HepG2 (cell line): ENCODE results near the gene SENP6. TPM values are rescaled to one million over a fixed set of nuclear protein-coding genes. Genes with fewer than 3 reads are reported as not detected.

Experiments used
- ETV6 ChIP-seq: sonication (generic); formaldehyde crosslinking; conservative IDR thresholded peaks from 2 replicates; pipeline ENCODE4 v1.4.0; 2020; ENCODE audit warnings: missing genetic modification reagents
- FLYWCH1 ChIP-seq: sonication (generic); formaldehyde crosslinking; IDR thresholded peaks from 2 replicates; pipeline ENCODE4 v1.8.1; 2023; ENCODE audit warnings: mild to moderate bottlenecking, missing genetic modification reagents
- HMG20A ChIP-seq: IDR thresholded peaks from 2 replicates; pipeline ENCODE4 v1.6.1; 2016; ENCODE audit warnings: borderline replicate concordance
- HOXA7 ChIP-seq: sonication (generic); formaldehyde crosslinking; IDR thresholded peaks from 2 replicates; pipeline ENCODE4 v1.8.1; 2022; ENCODE audit warnings: mild to moderate bottlenecking, missing genetic modification reagents, moderate library complexity
- MBD4 ChIP-seq: IDR thresholded peaks from 2 replicates; pipeline ENCODE4 v1.6.1; 2012; ENCODE audit warnings: low read length, inconsistent platforms, borderline replicate concordance
- MEF2D ChIP-seq: sonication (generic); formaldehyde crosslinking; IDR thresholded peaks from 2 replicates; pipeline ENCODE4 v1.5.1; 2020; ENCODE audit warnings: mild to moderate bottlenecking, missing genetic modification reagents
- NCOA1 ChIP-seq: sonication (generic); formaldehyde crosslinking; IDR thresholded peaks from 2 replicates; pipeline ENCODE4 v1.9.0; 2021; ENCODE audit warnings: missing genetic modification reagents
- NFE2 ChIP-seq: sonication (generic); formaldehyde crosslinking; IDR thresholded peaks from 2 replicates; pipeline ENCODE4 v1.4.0; 2020; ENCODE audit warnings: missing genetic modification reagents
- SNRNP70 ChIP-seq: fragments of 200-400 bp; formaldehyde crosslinking; IDR thresholded peaks from 2 replicates; pipeline ENCODE4 v1.6.1; 2017; ENCODE audit warnings: mild to moderate bottlenecking, low read depth, low read length, moderate library complexity
- TAF1 ChIP-seq: sonication (generic); formaldehyde crosslinking; IDR thresholded peaks from 2 replicates; pipeline ENCODE4 v1.4.0; 2020; ENCODE audit warnings: missing genetic modification reagents
- TMF1 ChIP-seq: sonication (generic); formaldehyde crosslinking; IDR thresholded peaks from 2 replicates; pipeline ENCODE4 v1.8.1; 2022; ENCODE audit warnings: low read depth, missing genetic modification reagents
- ZBTB3 ChIP-seq: sonication (generic); formaldehyde crosslinking; IDR thresholded peaks from 2 replicates; pipeline ENCODE4 v1.4.0; 2020; ENCODE audit warnings: low read depth, mild to moderate bottlenecking, moderate library complexity, missing genetic modification reagents, borderline replicate concordance
- ZBTB38 ChIP-seq: sonication (generic); formaldehyde crosslinking; IDR thresholded peaks from 2 replicates; pipeline ENCODE4 v1.5.1; 2020; ENCODE audit warnings: mild to moderate bottlenecking, missing genetic modification reagents
- ZFP82 ChIP-seq: sonication (generic); formaldehyde crosslinking; IDR thresholded peaks from 2 replicates; pipeline ENCODE4 v1.5.1; 2020; ENCODE audit warnings: mild to moderate bottlenecking, missing genetic modification reagents, borderline replicate concordance
- ZNF12 ChIP-seq: sonication (generic); formaldehyde crosslinking; IDR thresholded peaks from 2 replicates; pipeline ENCODE4 v1.5.0; 2020; ENCODE audit warnings: missing genetic modification reagents
- ZNF264 ChIP-seq: sonication (generic); formaldehyde crosslinking; IDR thresholded peaks from 2 replicates; pipeline ENCODE4 v1.4.0; 2020; ENCODE audit warnings: missing genetic modification reagents
- ZNF432 ChIP-seq: sonication (generic); formaldehyde crosslinking; IDR thresholded peaks from 2 replicates; pipeline ENCODE4 v1.5.0; 2020; ENCODE audit warnings: missing genetic modification reagents, mild to moderate bottlenecking, borderline replicate concordance
- ZNF761 ChIP-seq: sonication (generic); formaldehyde crosslinking; conservative IDR thresholded peaks from 2 replicates; pipeline ENCODE4 v1.4.0; 2020; ENCODE audit warnings: mild to moderate bottlenecking, missing genetic modification reagents
- polyA plus RNA-seq, 8 experiments: library from polyadenylated mRNA; depleted of rRNA in 3 of 8; stranded (reverse) in 7 of 8; unstranded in 1 of 8; fragments of >200 nt; fragmentation: Illumina TruSeq in 4 of 8; extraction: Trizol in 4 of 8; gene quantifications; 2 replicates each; pipeline versions ENCODE4 v1.2.1 to v1.2.3, GENCODE V29; 2011 to 2016; ENCODE audit warnings: low read depth in 4 of 8, missing spikeins in 1 of 8, mixed read lengths in 1 of 8; ENCODE audit not compliant: insufficient read depth in 1 of 8
- total RNA-seq, 5 experiments: library from RNA; depleted of rRNA; stranded (reverse); fragments of >200 nt; fragmentation: Illumina TruSeq; extraction: Trizol; gene quantifications; 2 replicates each; pipeline ENCODE4 v1.2.3, GENCODE V29; 2016; ENCODE audit warnings: low read depth in 1 of 5
- TF ChIP-seq, protein P1 (sequence below), 2 experiments: sonication (generic) in 1 of 2; formaldehyde crosslinking in 1 of 2; IDR thresholded peaks; 2 replicates each; pipeline versions ENCODE4 v1.6.1 to v1.9.0; 2014 to 2022; ENCODE audit warnings: antibody characterized with exemption in 1 of 2, borderline replicate concordance in 1 of 2, inconsistent platforms in 1 of 2, low read depth in 1 of 2, missing genetic modification reagents in 1 of 2
- TF ChIP-seq, protein P2 (sequence below): sonication (generic); formaldehyde crosslinking; IDR thresholded peaks from 2 replicates; pipeline ENCODE4 v1.5.0; 2020; ENCODE audit warnings: missing genetic modification reagents
- TF ChIP-seq, protein P3 (sequence below): sonication (generic); formaldehyde crosslinking; IDR thresholded peaks from 2 replicates; pipeline ENCODE4 v1.5.0; 2020; ENCODE audit warnings: missing genetic modification reagents, mild to moderate bottlenecking, borderline replicate concordance
- TF ChIP-seq, protein P4 (sequence below): sonication (generic); formaldehyde crosslinking; IDR thresholded peaks from 2 replicates; pipeline ENCODE4 v1.5.0; 2020; ENCODE audit warnings: mild to moderate bottlenecking, low read depth, missing genetic modification reagents, borderline replicate concordance

Gene SENP6
- total and polyA plus RNA-seq, 2 of the 13 experiments (the other 11 are each of a cell fraction or from before 2014, with no cell fraction given): 21.9 to 50.1 TPM

DNA sequence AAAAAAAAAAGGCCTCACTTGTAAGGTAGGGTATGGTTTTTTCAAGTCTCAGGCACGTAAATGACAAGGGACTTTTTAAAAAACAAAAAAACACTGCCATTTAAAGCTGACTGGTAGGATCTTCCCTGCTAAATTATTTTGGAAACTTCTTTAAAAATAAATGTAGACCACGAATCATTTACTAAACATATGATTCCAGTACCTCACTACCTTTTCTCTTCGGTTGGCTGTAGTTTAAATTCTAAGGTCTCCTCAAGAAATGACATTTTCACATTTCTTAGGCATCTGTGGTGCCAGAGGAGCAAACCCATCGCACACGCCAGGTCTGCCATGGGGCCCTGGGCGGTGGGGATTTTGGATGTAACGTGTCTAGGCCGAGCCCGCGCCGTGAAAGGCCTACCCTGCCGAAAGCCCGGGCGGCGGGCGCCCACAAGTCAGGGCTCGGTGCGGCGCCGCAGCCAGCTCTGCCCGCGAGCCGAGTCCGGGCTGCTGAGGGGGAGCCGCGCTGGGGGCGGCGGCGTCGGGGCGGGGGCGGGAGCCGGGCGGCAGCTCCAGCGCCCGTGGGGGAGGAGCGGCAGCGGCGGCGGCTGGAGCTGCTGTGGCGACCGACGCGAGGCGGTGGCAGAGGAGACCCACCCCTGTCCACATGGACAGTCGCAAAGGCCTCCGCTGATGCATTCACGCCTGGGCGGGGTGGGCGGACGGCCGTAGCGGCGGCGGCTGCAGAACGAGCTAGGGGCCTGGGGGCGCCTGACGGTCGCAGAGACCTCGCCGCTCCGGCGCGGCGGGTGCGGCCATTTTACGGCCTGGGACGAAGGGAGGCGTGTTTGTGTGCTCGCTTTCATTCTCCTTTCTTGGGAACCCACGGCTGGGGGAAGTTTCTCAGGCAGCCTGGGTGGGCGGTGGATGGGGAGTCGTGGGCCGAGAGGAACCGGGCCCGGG is at the start of gene SENP6 (continued):
- TF ChIP-seq, protein P1, sequence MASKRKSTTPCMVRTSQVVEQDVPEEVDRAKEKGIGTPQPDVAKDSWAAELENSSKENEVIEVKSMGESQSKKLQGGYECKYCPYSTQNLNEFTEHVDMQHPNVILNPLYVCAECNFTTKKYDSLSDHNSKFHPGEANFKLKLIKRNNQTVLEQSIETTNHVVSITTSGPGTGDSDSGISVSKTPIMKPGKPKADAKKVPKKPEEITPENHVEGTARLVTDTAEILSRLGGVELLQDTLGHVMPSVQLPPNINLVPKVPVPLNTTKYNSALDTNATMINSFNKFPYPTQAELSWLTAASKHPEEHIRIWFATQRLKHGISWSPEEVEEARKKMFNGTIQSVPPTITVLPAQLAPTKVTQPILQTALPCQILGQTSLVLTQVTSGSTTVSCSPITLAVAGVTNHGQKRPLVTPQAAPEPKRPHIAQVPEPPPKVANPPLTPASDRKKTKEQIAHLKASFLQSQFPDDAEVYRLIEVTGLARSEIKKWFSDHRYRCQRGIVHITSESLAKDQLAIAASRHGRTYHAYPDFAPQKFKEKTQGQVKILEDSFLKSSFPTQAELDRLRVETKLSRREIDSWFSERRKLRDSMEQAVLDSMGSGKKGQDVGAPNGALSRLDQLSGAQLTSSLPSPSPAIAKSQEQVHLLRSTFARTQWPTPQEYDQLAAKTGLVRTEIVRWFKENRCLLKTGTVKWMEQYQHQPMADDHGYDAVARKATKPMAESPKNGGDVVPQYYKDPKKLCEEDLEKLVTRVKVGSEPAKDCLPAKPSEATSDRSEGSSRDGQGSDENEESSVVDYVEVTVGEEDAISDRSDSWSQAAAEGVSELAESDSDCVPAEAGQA (IDR thresholded peaks at IDR 0.05; ENCODE audit: low read depth): no peak; the same call in 1 of the 2 replicates
- TF ChIP-seq, protein P1 (CRISPR knock-in tag; IDR thresholded peaks at IDR 0.05; ENCODE audit: borderline replicate concordance): no peak
- no peak for TF ChIP-seq MEF2D (CRISPR knock-in tag)
- TF ChIP-seq ZBTB3 (CRISPR knock-in tag): no peak
- no peak; the same call in 1 of the 2 replicates for TF ChIP-seq ZNF432 (CRISPR knock-in tag)
- TF ChIP-seq MBD4: no peak
- TF ChIP-seq TAF1 (CRISPR knock-in tag): peak; percentile 98
- TF ChIP-seq ZFP82 (CRISPR knock-in tag): no peak
- TF ChIP-seq SNRNP70: no peak
- peak; percentile 87; the same call in 1 of the 2 replicates for TF ChIP-seq FLYWCH1 (CRISPR knock-in tag)
- no peak for TF ChIP-seq NCOA1 (CRISPR knock-in tag)
- TF ChIP-seq TMF1: peak; percentile 87
- TF ChIP-seq ETV6 (CRISPR knock-in tag): 0 out of 2 replicates have a peak, but pooled peaks have one; percentile 21
- TF ChIP-seq, protein P2, sequence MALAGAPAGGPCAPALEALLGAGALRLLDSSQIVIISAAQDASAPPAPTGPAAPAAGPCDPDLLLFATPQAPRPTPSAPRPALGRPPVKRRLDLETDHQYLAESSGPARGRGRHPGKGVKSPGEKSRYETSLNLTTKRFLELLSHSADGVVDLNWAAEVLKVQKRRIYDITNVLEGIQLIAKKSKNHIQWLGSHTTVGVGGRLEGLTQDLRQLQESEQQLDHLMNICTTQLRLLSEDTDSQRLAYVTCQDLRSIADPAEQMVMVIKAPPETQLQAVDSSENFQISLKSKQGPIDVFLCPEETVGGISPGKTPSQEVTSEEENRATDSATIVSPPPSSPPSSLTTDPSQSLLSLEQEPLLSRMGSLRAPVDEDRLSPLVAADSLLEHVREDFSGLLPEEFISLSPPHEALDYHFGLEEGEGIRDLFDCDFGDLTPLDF: peak; percentile 69
- no peak for TF ChIP-seq ZNF264 (CRISPR knock-in tag)
- TF ChIP-seq, protein P3, sequence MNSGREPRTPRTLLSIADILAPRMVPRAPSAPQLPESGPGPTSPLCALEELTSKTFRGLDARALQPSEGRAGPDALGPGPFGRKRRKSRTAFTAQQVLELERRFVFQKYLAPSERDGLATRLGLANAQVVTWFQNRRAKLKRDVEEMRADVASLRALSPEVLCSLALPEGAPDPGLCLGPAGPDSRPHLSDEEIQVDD (CRISPR knock-in tag): no peak
- TF ChIP-seq HMG20A (CRISPR knock-in tag): no peak
- TF ChIP-seq, protein P4, sequence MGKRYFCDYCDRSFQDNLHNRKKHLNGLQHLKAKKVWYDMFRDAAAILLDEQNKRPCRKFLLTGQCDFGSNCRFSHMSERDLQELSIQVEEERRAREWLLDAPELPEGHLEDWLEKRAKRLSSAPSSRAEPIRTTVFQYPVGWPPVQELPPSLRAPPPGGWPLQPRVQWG (CRISPR knock-in tag): no peak
- peak; percentile 77 for TF ChIP-seq ZBTB38
- TF ChIP-seq ZNF12 (CRISPR knock-in tag): peak; percentile 63
- no peak for TF ChIP-seq HOXA7 (CRISPR knock-in tag)
- no peak for TF ChIP-seq NFE2 (CRISPR knock-in tag)
- TF ChIP-seq ZNF761: no peak
